ENCODE measurements around the gene CBX2. TPM values are rescaled to one million over a fixed set of nuclear protein-coding genes. Genes with fewer than 3 reads are reported as not detected.

Gene CBX2
- total RNA-seq, 1 experiment from 2014 or later, result 79.4 TPM

DNA sequence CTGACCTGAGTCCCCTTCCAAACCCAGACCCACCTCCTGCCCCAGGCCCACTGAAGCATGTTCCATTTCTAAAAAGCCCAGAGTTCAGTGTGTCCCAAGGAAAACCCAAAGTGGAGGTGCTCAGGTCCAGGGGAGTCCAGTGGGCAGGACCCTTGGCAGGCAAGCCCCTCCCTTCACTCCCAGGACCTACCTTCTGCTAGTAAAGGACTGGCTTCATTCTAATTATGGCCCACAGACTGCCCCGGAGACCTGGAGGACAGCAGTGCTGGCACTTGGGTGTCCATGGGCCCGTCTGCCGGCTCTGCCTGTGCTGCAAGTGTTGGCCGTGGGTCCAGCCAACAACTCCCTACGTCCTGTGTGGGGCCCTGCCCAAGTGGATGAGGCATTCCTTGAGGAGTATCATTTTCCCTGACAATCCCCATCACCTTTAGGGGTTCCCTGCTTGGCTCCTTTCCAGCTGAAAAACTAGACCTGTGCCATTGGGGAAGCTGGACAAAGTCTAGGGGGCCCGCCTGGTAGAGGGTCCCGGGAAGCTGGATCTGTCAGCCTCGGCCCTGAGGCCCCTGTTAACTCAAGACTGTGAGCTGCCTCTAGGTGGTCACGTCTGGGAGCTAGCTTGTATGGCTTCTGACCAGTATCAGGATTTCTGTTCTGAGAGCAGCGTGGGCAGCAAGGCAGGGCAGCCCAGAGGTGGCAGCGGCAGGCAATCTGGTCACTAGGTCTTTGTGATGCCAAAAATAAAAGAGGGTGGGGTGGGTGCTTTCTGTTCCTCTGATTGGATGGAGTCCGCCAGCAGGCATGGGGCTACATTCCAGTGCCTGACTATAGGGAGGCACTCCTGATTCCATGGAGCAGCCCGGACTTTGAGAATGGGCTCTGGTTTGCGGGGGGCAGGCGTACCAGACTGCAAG is 8.2 kb downstream of the CBX2 start:
- peaks cover 9% of the 10 kb centered on the region for H4K20me1 ChIP-seq (ENCODE audit: control insufficient read depth, insufficient read depth, insufficient read length)

More for the DNA sequence above, 8.2 kb downstream of the CBX2 start:
- H3K4ac ChIP-seq (ENCODE audit: low read depth, low read length), result no peak overlapping the region
- no peaks in the 10 kb centered on the region for H3K23me2 ChIP-seq (ENCODE audit: insufficient read length, low read depth, low read length, poor library complexity, severe bottlenecking)
- no peak overlapping the region for H3K14ac ChIP-seq (ENCODE audit: insufficient read depth, low read length)
- no peak overlapping the region for H2AFZ ChIP-seq (ENCODE audit: low read length)
- H3K27ac ChIP-seq (ENCODE audit: insufficient read length, low read depth, low read length), result no peak overlapping the region
- H3K79me1 ChIP-seq (ENCODE audit: insufficient read depth, low read depth, low read length, poor library complexity, severe bottlenecking), result no peaks in the 10 kb centered on the region
- no CpG with 5 or more reads among the region's 15 CpGs for WGBS (ENCODE audit: extremely low coverage, insufficient read length, low lambda C conversion rate)
- DNase-seq, result no peak
- no peak overlapping the region for H3K56ac ChIP-seq (ENCODE audit: insufficient read length, low read depth, low read length)
- H3K9ac ChIP-seq (ENCODE audit: extremely low read depth, insufficient read length, low read length), result no peak overlapping the region
- no peaks in the 10 kb centered on the region for H3K9me3 ChIP-seq (ENCODE audit: control insufficient read depth, low read depth, low read length)
- no peak overlapping the region for H4K5ac ChIP-seq (ENCODE audit: insufficient read length, low read depth, low read length)
- TF ChIP-seq, protein P1, sequence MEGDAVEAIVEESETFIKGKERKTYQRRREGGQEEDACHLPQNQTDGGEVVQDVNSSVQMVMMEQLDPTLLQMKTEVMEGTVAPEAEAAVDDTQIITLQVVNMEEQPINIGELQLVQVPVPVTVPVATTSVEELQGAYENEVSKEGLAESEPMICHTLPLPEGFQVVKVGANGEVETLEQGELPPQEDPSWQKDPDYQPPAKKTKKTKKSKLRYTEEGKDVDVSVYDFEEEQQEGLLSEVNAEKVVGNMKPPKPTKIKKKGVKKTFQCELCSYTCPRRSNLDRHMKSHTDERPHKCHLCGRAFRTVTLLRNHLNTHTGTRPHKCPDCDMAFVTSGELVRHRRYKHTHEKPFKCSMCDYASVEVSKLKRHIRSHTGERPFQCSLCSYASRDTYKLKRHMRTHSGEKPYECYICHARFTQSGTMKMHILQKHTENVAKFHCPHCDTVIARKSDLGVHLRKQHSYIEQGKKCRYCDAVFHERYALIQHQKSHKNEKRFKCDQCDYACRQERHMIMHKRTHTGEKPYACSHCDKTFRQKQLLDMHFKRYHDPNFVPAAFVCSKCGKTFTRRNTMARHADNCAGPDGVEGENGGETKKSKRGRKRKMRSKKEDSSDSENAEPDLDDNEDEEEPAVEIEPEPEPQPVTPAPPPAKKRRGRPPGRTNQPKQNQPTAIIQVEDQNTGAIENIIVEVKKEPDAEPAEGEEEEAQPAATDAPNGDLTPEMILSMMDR (conservative IDR thresholded peaks at IDR 0.05), result no peak
- no peaks in the 10 kb centered on the region for H3K79me2 ChIP-seq (ENCODE audit: insufficient read depth, low read length)
- no peak overlapping the region for H2BK5ac ChIP-seq (ENCODE audit: insufficient read length, low read length)
- no peak overlapping the region for H2AK5ac ChIP-seq (ENCODE audit: insufficient read length, low read length)
- H2BK15ac ChIP-seq (ENCODE audit: low read depth, low read length), result no peak overlapping the region
- peaks cover 30 to 41% of the 10 kb centered on the region in 2 experiments for H3K4me1 Mint-ChIP-seq
- H3K27ac Mint-ChIP-seq, result no peak overlapping the region
- H2BK12ac ChIP-seq (ENCODE audit: insufficient read length, low read depth, low read length), result no peak overlapping the region
- H3K27me3 ChIP-seq (ENCODE audit: insufficient read depth, low read length), result peaks cover 25% of the 10 kb centered on the region
- no peak overlapping the region for H3K23ac ChIP-seq (ENCODE audit: insufficient read length, low read depth, low read length)
- no peak overlapping the region for H4K91ac ChIP-seq (ENCODE audit: insufficient read length, low read depth, low read length)
- H3K4me2 ChIP-seq (ENCODE audit: insufficient read depth, insufficient read length, low read length), result no peak overlapping the region
- no peak overlapping the region for H3K4me3 Mint-ChIP-seq
- H2BK20ac ChIP-seq (ENCODE audit: low read depth, low read length, poor library complexity, severe bottlenecking), result no peak overlapping the region
- peaks cover 8% of the 10 kb centered on the region for H3K4me1 ChIP-seq (ENCODE audit: insufficient read depth, low read length)
- no peak overlapping the region for H2BK120ac ChIP-seq (ENCODE audit: low read depth, low read length, poor library complexity, severe bottlenecking)
- H3T11ph ChIP-seq (ENCODE audit: low read length), result no peak overlapping the region
- H4K8ac ChIP-seq (replicated peaks; ENCODE audit: insufficient read length, low read depth, low read length), result no peak overlapping the region
- H3K27me3 Mint-ChIP-seq (ENCODE audit: low read depth), result peaks cover 55% of the 10 kb centered on the region
- H3K9me3 Mint-ChIP-seq, result no peaks in the 10 kb centered on the region
- peaks cover 25 to 45% (median 40%) of the 10 kb centered on the region in 3 experiments for H3K36me3 Mint-ChIP-seq (ENCODE audit: insufficient read depth in 1 of 3, low read depth in 3 of 3)
- no peak overlapping the region for H3K18ac ChIP-seq (ENCODE audit: insufficient read length, low read depth, low read length)
